ENCODE results near the gene WFDC5. TPM values are rescaled to one million over a fixed set of nuclear protein-coding genes. Genes with fewer than 3 reads are reported as not detected.

Gene WFDC5
- total RNA-seq, 4 donors from 2014 or later, result not detected

DNA sequence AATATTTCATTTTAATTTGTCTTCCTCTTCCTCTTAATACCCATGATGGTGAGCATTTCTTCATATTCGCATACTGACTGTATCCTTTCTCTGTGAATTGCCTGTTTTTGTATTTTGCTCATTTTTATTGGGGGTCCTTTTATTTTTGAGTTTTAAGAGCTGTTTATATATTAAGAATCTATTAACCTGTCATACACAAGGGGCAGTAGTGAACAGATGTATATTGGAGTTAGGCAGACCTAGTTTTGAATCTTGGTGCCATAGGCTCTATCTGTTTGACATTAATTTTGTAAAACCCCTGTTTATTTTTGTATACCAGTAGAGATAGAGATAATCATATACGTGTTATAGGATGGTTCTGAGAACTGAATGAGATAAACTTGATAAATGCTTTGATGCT is 3.1 kb upstream of the WFDC5 start:
- no peaks in the 10 kb centered on the region for H3K4me1 ChIP-seq
- no peak overlapping the region for H3K4me3 ChIP-seq
- H3K27ac ChIP-seq, result no peak overlapping the region
- H3K36me3 ChIP-seq, result no peaks in the 10 kb centered on the region
- no peak for DNase-seq
- H3K9me3 ChIP-seq, result no peaks in the 10 kb centered on the region
- TF ChIP-seq POLR2A (IDR thresholded peaks at IDR 0.05), result no peak
- TF ChIP-seq, protein P1, sequence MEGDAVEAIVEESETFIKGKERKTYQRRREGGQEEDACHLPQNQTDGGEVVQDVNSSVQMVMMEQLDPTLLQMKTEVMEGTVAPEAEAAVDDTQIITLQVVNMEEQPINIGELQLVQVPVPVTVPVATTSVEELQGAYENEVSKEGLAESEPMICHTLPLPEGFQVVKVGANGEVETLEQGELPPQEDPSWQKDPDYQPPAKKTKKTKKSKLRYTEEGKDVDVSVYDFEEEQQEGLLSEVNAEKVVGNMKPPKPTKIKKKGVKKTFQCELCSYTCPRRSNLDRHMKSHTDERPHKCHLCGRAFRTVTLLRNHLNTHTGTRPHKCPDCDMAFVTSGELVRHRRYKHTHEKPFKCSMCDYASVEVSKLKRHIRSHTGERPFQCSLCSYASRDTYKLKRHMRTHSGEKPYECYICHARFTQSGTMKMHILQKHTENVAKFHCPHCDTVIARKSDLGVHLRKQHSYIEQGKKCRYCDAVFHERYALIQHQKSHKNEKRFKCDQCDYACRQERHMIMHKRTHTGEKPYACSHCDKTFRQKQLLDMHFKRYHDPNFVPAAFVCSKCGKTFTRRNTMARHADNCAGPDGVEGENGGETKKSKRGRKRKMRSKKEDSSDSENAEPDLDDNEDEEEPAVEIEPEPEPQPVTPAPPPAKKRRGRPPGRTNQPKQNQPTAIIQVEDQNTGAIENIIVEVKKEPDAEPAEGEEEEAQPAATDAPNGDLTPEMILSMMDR (IDR thresholded peaks at IDR 0.05), result no peak
- no peaks in the 10 kb centered on the region for H3K27me3 ChIP-seq

DNA sequence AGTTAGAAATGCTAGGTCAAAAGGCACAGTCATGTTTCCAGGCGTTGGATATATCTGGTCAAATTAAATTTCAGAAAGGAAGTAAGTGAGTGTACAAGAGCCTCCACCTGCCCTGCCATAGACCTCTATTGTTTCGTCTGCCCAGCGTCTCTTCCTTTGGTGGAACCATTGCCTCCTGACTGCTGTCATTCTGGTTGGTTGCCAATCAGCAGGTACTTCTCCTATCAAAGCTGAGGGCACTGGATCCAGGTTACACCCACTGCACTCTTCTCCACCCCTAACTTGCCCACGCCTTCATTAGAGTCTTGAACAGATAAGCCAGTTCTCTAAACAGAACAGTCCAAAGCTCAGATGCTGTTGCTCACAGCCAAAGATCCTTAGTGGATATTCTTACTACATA is 2.6 kb upstream of the WFDC5 start:
- no peaks in the 10 kb centered on the region for H3K27me3 ChIP-seq

DNA sequence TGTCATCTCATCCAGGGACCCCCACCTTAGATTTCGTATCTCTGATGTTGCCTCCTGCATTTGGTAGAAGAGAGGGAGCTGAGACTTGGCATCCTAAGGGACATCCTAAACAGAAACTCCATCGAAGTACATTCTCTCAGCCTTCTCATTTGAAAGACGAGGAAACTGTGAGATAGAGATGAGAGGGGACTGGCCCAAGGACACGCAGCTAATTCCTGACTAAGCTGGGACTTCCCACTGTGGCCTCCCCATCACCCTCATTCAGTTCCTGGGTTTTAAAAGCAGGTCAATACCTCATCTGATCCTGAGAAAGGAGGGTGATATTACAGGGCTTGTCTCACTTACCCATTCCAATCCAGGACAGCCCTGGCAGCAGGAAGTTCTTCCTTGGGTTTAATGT is 855 bp upstream of the WFDC5 start:
- TF ChIP-seq POLR2A (IDR thresholded peaks at IDR 0.05), result no peak
- TF ChIP-seq, protein P1 (IDR thresholded peaks at IDR 0.05), result no peak
- Histone ChIP-seq H3K4me3 (no peak overlapping the region), H3K27me3 (no peaks in the 10 kb centered on the region), H3K9me3 (no peaks in the 10 kb centered on the region), H3K4me1 (no peaks in the 10 kb centered on the region), H3K36me3 (no peaks in the 10 kb centered on the region), H3K27ac (no peak overlapping the region)
- DNase-seq, result no peak

More for the DNA sequence above, 2.6 kb upstream of the WFDC5 start:
- Histone ChIP-seq H3K4me1 (no peaks in the 10 kb centered on the region), H3K4me3 (no peak overlapping the region), H3K27ac (no peak overlapping the region), H3K9me3 (no peaks in the 10 kb centered on the region), H3K36me3 (no peaks in the 10 kb centered on the region)
- DNase-seq, result peak in 1 of 3 donors; percentile 77
- TF ChIP-seq POLR2A (IDR thresholded peaks at IDR 0.05), result peak in 1 of 2 donors; percentile 7
- TF ChIP-seq, protein P1 (IDR thresholded peaks at IDR 0.05), result no peak

DNA sequence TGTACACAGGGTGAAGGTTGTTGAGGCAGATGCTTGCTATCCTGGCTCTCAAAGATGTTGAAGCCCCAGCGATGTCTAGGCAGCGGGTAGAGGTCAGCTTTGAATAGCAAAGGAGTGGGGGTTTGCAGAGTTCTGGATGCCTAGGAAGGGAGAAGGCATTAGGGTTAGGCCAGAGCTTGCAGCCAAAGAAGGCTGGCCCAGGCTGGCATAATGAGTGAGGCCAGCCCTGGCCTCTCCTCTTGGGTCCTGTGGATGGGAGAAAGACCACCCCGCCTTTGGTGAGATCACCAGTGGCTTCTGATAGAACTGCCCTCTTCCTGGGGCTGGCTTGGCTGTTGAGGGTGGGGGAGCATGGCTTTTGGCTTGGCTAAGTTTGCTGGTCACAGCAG is 406 bp upstream of the WFDC5 start:
- no peaks in the 10 kb centered on the region for H3K36me3 ChIP-seq
- H3K9me3 ChIP-seq, result no peaks in the 10 kb centered on the region
- no peaks in the 10 kb centered on the region for H3K4me1 ChIP-seq
- H3K27ac ChIP-seq, result no peak overlapping the region
- H3K4me3 ChIP-seq, result no peak overlapping the region
- TF ChIP-seq, protein P1 (IDR thresholded peaks at IDR 0.05), result no peak
- TF ChIP-seq POLR2A (IDR thresholded peaks at IDR 0.05), result no peak
- no peaks in the 10 kb centered on the region for H3K27me3 ChIP-seq
- no peak for DNase-seq

DNA sequence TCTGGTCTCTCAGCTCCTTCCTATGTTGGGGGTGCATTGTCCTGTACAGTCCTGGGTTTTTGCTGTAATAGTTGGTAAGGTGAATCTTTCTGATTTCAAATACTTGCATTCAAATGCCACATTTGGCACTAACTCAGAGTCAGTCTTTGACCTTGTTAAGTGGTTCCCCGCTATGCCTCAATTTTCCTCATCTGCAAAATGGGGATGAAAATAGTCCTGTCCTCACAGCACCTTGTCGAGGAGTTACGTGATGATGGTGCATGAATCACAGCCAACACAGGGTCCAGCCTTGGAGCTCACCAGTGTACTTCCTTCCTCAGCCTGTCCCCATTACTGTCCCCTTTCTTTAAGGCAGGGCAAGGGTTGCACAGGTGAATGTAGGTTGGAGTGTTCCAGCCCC is 1.1 kb downstream of the WFDC5 start:
- no peaks in the 10 kb centered on the region for H3K4me1 ChIP-seq
- H3K9me3 ChIP-seq, result no peaks in the 10 kb centered on the region
- no peaks in the 10 kb centered on the region for H3K27me3 ChIP-seq
- DNase-seq, result no peak
- H3K27ac ChIP-seq, result no peak overlapping the region
- TF ChIP-seq, protein P1 (IDR thresholded peaks at IDR 0.05), result no peak
- TF ChIP-seq POLR2A (IDR thresholded peaks at IDR 0.05), result no peak
- H3K36me3 ChIP-seq, result no peaks in the 10 kb centered on the region
- H3K4me3 ChIP-seq, result no peak overlapping the region

DNA sequence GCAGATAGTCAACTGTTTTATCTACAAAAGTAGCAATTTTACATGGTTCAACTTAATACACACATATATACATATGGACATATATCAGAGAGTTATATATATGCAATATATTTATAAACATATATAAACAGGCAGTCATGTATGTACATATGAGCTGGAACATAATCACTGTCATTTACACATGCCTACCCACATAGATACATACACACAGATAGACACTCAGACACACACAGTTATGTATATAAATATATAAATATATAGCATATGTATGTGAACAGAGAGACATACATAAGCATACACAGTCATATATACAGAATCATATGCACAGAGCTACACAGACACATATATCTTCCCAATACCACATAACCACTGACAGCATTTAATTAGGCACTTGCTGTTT is 2.2 kb downstream of the WFDC5 start:
- no peak for DNase-seq
- H3K36me3 ChIP-seq, result no peaks in the 10 kb centered on the region
- no peak for TF ChIP-seq POLR2A (IDR thresholded peaks at IDR 0.05)
- TF ChIP-seq, protein P1 (IDR thresholded peaks at IDR 0.05), result no peak
- H3K27me3 ChIP-seq, result no peaks in the 10 kb centered on the region
- H3K9me3 ChIP-seq, result no peaks in the 10 kb centered on the region
- no peaks in the 10 kb centered on the region for H3K4me1 ChIP-seq
- H3K27ac ChIP-seq, result no peak overlapping the region
- H3K4me3 ChIP-seq, result no peak overlapping the region

Measured in Peyer's patch (tissue), 4 donors.